Loucy (cell line): ENCODE data around the gene KDM4E.

Experiments used
- H2AFZ ChIP-seq: fragments of 200-600 bp; sonication (generic); 2 replicates; pipeline ENCODE4 v1.6.0; 2016; ENCODE audit warnings: antibody characterized with exemption, mild to moderate bottlenecking, low read length, moderate library complexity
- H3F3A ChIP-seq: fragments of 200-600 bp; 2 replicates; pipeline ENCODE4 v1.6.0; 2016; ENCODE audit warnings: antibody characterized with exemption, low read depth, mild to moderate bottlenecking
- H3K27me3 ChIP-seq: fragments of 200-600 bp; sonication (generic); 2 replicates; pipeline ENCODE4 v1.6.1; 2014; ENCODE audit warnings: low read length, mild to moderate bottlenecking; ENCODE audit not compliant: insufficient read depth, poor library complexity, severe bottlenecking
- H3K36me3 ChIP-seq: fragments of 200-600 bp; sonication (generic); 2 replicates; pipeline ENCODE4 v1.6.1; 2016; ENCODE audit warnings: low read length; ENCODE audit not compliant: insufficient read depth
- H3K4me1 ChIP-seq: fragments of 200-600 bp; sonication (generic); 2 replicates; pipeline ENCODE4 v1.5.1; 2014; ENCODE audit warnings: low read length, mild to moderate bottlenecking; ENCODE audit not compliant: insufficient read depth, poor library complexity, severe bottlenecking
- H3K4me2 ChIP-seq: fragments of 200-600 bp; sonication (generic); 2 replicates; pipeline ENCODE4 v1.6.0; 2014; ENCODE audit warnings: antibody characterized with exemption, low read length, low read depth, mild to moderate bottlenecking; ENCODE audit not compliant: poor library complexity, severe bottlenecking
- H3K4me3 ChIP-seq: fragments of 200-600 bp; sonication (generic); 2 replicates; pipeline ENCODE4 v1.5.1; 2014; ENCODE audit warnings: low read length, mild to moderate bottlenecking, mixed read lengths; ENCODE audit not compliant: poor library complexity, severe bottlenecking
- H3K79me2 ChIP-seq: fragments of 200-600 bp; sonication (generic); 2 replicates; pipeline ENCODE4 v1.6.1; 2014; ENCODE audit warnings: low read length; ENCODE audit not compliant: insufficient read depth
- H3K9ac ChIP-seq: fragments of 200-600 bp; sonication (generic); 2 replicates; pipeline ENCODE4 v1.6.0; 2014; ENCODE audit warnings: mild to moderate bottlenecking, low read depth, low read length, moderate library complexity; ENCODE audit not compliant: poor library complexity, severe bottlenecking
- H3K9me2 ChIP-seq: fragments of 200-600 bp; sonication (generic); replicated peaks from 2 replicates; pipeline ENCODE4 v1.6.1; 2016; ENCODE audit warnings: low read depth, low read length, mixed read lengths
- H3K9me3 ChIP-seq: fragments of 200-600 bp; sonication (generic); 2 replicates; pipeline ENCODE4 v1.6.1; 2014; ENCODE audit warnings: mild to moderate bottlenecking, antibody characterized with exemption, low read length, low read depth; ENCODE audit not compliant: insufficient read depth
- H4K20me1 ChIP-seq: fragments of 200-600 bp; sonication (generic); 2 replicates; pipeline ENCODE4 v1.6.0; 2014; ENCODE audit warnings: antibody characterized with exemption, low read length, mild to moderate bottlenecking; ENCODE audit not compliant: insufficient read depth, poor library complexity, severe bottlenecking
- EZH2phosphoT487 ChIP-seq: fragments of 200-600 bp; IDR thresholded peaks from 2 replicates; pipeline ENCODE4 v1.6.1; 2018; ENCODE audit warnings: antibody characterized with exemption, mild to moderate bottlenecking, moderate library complexity, borderline replicate concordance
- TF ChIP-seq, protein P1 (sequence below): fragments of 200-600 bp; sonication (generic); conservative IDR thresholded peaks from 2 replicates; pipeline ENCODE4 v1.5.1; 2014; ENCODE audit warnings: mild to moderate bottlenecking, antibody characterized with exemption, low read length

The KDM4E gene

DNA sequence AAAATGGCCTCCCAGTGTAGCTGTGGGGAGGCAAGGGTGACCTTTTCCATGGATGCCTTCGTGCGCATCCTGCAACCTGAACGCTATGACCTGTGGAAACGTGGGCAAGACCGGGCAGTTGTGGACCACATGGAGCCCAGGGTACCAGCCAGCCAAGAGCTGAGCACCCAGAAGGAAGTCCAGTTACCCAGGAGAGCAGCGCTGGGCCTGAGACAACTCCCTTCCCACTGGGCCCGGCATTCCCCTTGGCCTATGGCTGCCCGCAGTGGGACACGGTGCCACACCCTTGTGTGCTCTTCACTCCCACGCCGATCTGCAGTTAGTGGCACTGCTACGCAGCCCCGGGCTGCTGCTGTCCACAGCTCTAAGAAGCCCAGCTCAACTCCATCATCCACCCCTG, 26.8 kb upstream of the KDM4E start:
- H3K36me3 ChIP-seq = no peaks in the 10 kb centered on the region
- no peaks in the 10 kb centered on the region for H3K79me2 ChIP-seq
- H3K27me3 ChIP-seq = peaks cover 22% of the 10 kb centered on the region
- no peaks in the 10 kb centered on the region for H3F3A ChIP-seq
- H2AFZ ChIP-seq = no peak overlapping the region
- H3K9me2 ChIP-seq = no peaks in the 10 kb centered on the region
- no peak overlapping the region for H3K4me2 ChIP-seq
- no peaks in the 10 kb centered on the region for H4K20me1 ChIP-seq
- H3K4me3 ChIP-seq = no peak overlapping the region
- H3K9me3 ChIP-seq = no peaks in the 10 kb centered on the region
- no peak for TF ChIP-seq EZH2phosphoT487
- TF ChIP-seq, protein P1, sequence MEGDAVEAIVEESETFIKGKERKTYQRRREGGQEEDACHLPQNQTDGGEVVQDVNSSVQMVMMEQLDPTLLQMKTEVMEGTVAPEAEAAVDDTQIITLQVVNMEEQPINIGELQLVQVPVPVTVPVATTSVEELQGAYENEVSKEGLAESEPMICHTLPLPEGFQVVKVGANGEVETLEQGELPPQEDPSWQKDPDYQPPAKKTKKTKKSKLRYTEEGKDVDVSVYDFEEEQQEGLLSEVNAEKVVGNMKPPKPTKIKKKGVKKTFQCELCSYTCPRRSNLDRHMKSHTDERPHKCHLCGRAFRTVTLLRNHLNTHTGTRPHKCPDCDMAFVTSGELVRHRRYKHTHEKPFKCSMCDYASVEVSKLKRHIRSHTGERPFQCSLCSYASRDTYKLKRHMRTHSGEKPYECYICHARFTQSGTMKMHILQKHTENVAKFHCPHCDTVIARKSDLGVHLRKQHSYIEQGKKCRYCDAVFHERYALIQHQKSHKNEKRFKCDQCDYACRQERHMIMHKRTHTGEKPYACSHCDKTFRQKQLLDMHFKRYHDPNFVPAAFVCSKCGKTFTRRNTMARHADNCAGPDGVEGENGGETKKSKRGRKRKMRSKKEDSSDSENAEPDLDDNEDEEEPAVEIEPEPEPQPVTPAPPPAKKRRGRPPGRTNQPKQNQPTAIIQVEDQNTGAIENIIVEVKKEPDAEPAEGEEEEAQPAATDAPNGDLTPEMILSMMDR = no peak
- no peak overlapping the region for H3K9ac ChIP-seq
- H3K4me1 ChIP-seq = no peaks in the 10 kb centered on the region

DNA sequence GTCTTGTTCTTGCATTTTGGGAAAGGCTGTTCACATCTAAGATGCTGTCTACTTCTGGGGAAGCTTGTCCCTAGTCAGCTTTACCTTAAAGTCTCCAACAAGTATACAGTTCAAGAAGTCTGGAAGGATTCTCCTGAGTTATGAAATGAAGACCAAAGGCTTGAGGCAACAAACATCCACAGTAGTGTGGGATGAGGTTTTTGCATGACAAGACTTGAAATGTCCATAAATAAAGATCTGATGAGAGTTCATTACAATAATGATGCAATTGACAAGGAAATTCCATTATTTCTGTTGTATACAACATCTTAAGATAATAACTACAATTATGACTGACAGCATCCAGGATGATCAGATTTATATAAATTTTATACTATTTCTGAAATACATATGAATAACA, 21.3 kb upstream of the KDM4E start:
- Histone ChIP-seq H3K4me2 (no peak overlapping the region), H3K9me3 (no peaks in the 10 kb centered on the region), H3K9me2 (no peaks in the 10 kb centered on the region), H3K27me3 (peaks cover 12% of the 10 kb centered on the region), H3K36me3 (no peaks in the 10 kb centered on the region), H3K79me2 (no peaks in the 10 kb centered on the region), H3K4me3 (no peak overlapping the region), H3F3A (no peaks in the 10 kb centered on the region), H3K9ac (no peak overlapping the region), H3K4me1 (no peaks in the 10 kb centered on the region), H2AFZ (no peak overlapping the region), H4K20me1 (no peaks in the 10 kb centered on the region)
- no peak for TF ChIP-seq EZH2phosphoT487
- TF ChIP-seq, protein P1 = no peak

DNA sequence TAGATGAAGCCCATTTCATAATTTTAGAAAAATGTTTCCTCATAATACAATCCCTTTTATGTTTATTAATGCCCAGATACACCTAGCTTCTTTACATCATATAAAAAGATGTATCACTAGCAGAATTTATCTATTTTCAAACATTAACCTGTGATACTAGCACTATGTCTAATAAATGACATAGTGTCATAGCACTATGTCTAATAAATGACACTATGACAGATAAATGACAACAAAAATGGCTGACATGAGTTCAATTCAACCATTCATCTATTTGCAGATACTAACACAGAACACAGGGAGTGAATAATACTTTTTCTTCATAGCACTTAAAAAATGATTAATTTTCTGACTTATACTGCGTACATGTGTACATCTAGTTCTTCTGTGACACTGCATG, 19.4 kb upstream of the KDM4E start:
- H3K9me3 ChIP-seq = no peaks in the 10 kb centered on the region
- no peaks in the 10 kb centered on the region for H3K4me1 ChIP-seq
- no peaks in the 10 kb centered on the region for H3F3A ChIP-seq
- no peak overlapping the region for H2AFZ ChIP-seq
- no peaks in the 10 kb centered on the region for H3K36me3 ChIP-seq
- no peak overlapping the region for H3K9ac ChIP-seq
- peaks cover 12% of the 10 kb centered on the region for H3K27me3 ChIP-seq
- H3K4me3 ChIP-seq = no peak overlapping the region
- no peaks in the 10 kb centered on the region for H3K9me2 ChIP-seq
- H3K4me2 ChIP-seq = no peak overlapping the region
- H3K79me2 ChIP-seq = no peaks in the 10 kb centered on the region
- no peaks in the 10 kb centered on the region for H4K20me1 ChIP-seq
- TF ChIP-seq, protein P1 = no peak
- no peak for TF ChIP-seq EZH2phosphoT487
